ENCODE measurements around the gene NDUFAF8.

NDUFAF8 gene

GRCh38 chr17:81251094-81251708 is 12.1 kb downstream of the NDUFAF8 start:
- TF ChIP-seq, protein P1, sequence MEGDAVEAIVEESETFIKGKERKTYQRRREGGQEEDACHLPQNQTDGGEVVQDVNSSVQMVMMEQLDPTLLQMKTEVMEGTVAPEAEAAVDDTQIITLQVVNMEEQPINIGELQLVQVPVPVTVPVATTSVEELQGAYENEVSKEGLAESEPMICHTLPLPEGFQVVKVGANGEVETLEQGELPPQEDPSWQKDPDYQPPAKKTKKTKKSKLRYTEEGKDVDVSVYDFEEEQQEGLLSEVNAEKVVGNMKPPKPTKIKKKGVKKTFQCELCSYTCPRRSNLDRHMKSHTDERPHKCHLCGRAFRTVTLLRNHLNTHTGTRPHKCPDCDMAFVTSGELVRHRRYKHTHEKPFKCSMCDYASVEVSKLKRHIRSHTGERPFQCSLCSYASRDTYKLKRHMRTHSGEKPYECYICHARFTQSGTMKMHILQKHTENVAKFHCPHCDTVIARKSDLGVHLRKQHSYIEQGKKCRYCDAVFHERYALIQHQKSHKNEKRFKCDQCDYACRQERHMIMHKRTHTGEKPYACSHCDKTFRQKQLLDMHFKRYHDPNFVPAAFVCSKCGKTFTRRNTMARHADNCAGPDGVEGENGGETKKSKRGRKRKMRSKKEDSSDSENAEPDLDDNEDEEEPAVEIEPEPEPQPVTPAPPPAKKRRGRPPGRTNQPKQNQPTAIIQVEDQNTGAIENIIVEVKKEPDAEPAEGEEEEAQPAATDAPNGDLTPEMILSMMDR (conservative IDR thresholded peaks at IDR 0.05): no peak
- peak overlapping the region; percentile 66 for H3K27ac ChIP-seq

GRCh38 chr17:81251709-81252301 is 12.7 kb downstream of the NDUFAF8 start:
- peak overlapping the region; percentile 66 for H3K27ac ChIP-seq
- TF ChIP-seq, protein P1 (conservative IDR thresholded peaks at IDR 0.05): no peak

DNA sequence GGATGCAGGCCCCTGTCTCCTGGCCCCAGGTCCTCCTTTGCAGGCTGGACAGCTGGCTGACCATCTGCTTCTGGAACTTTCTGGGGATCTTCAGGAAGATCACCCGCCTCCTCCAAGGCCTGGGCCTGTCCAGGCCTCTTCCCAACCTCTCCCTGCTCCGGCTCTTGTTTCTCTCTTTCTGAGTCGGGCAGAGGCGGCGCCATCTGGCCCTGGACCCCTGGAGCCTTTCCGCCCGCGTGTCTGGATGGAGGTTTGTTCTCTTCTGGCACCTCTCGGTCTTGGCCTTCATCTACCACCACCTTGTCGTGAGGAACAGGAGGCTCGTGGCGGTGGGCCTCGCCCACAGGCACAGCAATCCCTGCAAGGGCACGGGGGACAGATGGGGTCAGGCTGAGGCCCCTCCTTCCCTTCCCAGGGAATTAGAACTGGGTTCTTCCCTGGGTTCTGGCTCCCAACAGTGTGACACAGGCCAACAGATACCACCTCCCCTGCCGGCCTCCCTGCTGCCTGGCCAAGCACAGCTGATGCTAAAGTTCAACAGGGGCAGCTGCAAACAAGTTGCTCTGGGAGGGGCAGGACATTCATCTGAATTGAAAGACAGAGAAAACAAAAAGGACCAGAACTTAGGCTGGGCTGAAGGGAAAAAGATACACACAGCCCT is 13.3 kb downstream of the NDUFAF8 start:
- H3K27ac ChIP-seq: peak overlapping the region; percentile 66
- TF ChIP-seq, protein P1 (conservative IDR thresholded peaks at IDR 0.05): no peak

GRCh38 chr17:81252987-81253329 is 13.8 kb downstream of the NDUFAF8 start:
- TF ChIP-seq, protein P1 (conservative IDR thresholded peaks at IDR 0.05): no peak
- peak overlapping the region; percentile 66; the same call in 1 of the 2 replicates for H3K27ac ChIP-seq

DNA sequence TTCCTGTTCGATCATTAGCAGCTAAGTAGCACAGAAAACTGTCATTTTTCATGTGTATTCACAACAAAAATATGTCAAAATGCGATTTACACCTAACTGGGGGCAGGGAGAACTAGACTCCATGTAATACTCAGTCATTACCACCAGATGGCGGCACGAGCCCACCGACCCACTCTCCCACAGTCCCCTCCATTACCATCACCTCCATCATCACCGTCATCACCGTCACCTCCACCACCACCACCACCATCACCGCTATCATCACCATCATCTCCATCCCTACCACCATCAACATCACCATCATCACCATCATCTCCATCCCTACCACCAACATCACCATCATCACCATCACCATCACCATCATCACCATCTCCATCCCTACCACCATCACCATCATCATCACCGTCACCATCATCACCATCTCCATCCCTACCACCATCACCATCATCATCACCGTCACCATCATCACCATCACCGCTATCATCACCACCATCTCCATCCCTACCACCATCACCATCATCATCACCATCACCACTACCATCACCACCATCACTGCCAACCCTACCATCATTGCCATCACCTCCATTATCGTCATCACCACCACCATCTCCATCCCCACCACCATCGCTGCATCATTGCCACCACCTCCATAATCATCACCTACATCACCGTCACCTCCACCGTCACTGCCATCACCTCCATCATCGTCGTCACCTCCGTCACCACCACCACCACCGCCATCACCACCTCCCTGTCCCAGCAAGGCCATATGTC is 14.4 kb downstream of the NDUFAF8 start:
- H3K27ac ChIP-seq: no peak overlapping the region
- TF ChIP-seq, protein P1 (conservative IDR thresholded peaks at IDR 0.05): peak; percentile 88

- peak overlapping the region; percentile 57 for H3K27ac ChIP-seq
- TF ChIP-seq, protein P1 (conservative IDR thresholded peaks at IDR 0.05): peak; percentile 78
These were observed 16.0 kb downstream of the NDUFAF8 start for GRCh38 chr17:81254955-81255717.

All from VCaP (cell line).